ENCODE measurements around the gene ICAM5.

GRCh38 chr19:10278935-10279334, 10.8 kb upstream of the ICAM5 start:
- TF ChIP-seq CTCF (conservative IDR thresholded peaks at IDR 0.05) = no peak
- TF ChIP-seq EZH2 (IDR thresholded peaks at IDR 0.05; ENCODE audit: low read depth) = no peak

Measured in PC-9 (cell line).